Mononuclear cell (primary cell): ENCODE results near the gene GPRC5D. TPM values are rescaled to one million over a fixed set of nuclear protein-coding genes. Genes with fewer than 3 reads are reported as not detected.

Source experiments
- H3K27me3 ChIP-seq: 2 replicates; pipeline ENCODE4 v1.6.0; 2011; ENCODE audit warnings: low read length, control low read depth; ENCODE audit not compliant: insufficient read depth
- H3K4me1 ChIP-seq: 2 replicates; pipeline ENCODE4 v1.5.1; 2011; ENCODE audit warnings: mild to moderate bottlenecking, low read length, control low read depth; ENCODE audit not compliant: insufficient read depth
- H3K4me3 ChIP-seq: 2 replicates; pipeline ENCODE4 v1.5.1; 2011; ENCODE audit warnings: mild to moderate bottlenecking, low read length, moderate library complexity
- H3K9me3 ChIP-seq: 2 replicates; pipeline ENCODE4 v1.5.1; 2011; ENCODE audit warnings: low read depth, mild to moderate bottlenecking, control low read depth, low read length
- total RNA-seq: library from RNA; depleted of rRNA; stranded (reverse); fragments of >200 nt; gene quantifications from one replicate; pipeline ENCODE4 v1.2.3, GENCODE V29; 2012

Gene GPRC5D
- total RNA-seq, 1 donor = 0.31 TPM

DNA sequence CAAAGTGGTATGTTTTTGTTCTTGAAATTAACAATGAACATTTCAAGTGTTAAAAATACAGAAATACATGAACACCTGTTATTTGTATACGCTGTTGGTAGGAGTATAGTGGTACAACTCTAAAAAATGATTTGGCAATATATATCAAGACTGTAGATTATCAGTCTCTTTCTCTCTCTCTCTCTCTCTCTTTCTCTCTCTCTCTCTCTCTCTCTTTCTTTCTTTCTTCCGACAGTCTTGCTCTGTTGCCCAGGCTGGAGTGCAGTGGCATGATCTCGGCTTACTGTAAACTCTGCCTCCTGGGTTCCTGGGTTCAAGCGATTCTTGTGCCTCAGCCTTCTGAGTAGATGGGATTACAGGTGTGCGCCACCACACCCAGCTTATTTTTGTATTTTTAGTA is 35.5 kb upstream of the GPRC5D start:
- H3K9me3 ChIP-seq = no peaks in the 10 kb centered on the region
- no peak overlapping the region for H3K4me3 ChIP-seq
- H3K27me3 ChIP-seq = no peaks in the 10 kb centered on the region
- H3K4me1 ChIP-seq = peaks cover 9% of the 10 kb centered on the region

DNA sequence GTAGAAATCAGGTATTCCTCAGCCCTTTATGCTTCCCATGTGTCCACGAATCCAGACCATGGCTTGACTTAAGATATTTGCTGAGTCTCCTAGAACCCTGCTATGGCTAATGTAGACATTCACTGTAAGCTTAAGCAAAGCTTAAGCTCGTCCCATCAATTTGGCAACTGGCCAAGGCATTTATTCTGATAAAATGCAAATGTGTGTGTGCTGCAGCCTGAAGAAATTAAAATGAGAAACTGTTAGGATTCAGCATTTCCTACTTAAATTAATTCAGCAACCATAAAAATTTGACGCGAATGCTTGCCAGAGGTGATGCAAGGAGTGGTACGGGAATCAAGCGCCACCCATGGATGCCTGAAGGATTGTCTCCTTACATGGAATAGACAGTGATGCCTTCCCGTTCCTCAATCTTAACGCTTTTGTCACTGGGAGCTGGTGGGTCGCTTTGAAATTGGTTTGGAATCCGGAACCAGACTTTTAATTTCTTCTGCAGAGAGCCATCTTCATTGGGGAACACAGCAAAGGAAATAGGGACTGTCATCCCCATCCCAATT is 34.9 kb upstream of the GPRC5D start:
- Histone ChIP-seq H3K27me3 (no peaks in the 10 kb centered on the region), H3K4me3 (no peak overlapping the region), H3K4me1 (peaks cover 4% of the 10 kb centered on the region), H3K9me3 (no peaks in the 10 kb centered on the region)

DNA sequence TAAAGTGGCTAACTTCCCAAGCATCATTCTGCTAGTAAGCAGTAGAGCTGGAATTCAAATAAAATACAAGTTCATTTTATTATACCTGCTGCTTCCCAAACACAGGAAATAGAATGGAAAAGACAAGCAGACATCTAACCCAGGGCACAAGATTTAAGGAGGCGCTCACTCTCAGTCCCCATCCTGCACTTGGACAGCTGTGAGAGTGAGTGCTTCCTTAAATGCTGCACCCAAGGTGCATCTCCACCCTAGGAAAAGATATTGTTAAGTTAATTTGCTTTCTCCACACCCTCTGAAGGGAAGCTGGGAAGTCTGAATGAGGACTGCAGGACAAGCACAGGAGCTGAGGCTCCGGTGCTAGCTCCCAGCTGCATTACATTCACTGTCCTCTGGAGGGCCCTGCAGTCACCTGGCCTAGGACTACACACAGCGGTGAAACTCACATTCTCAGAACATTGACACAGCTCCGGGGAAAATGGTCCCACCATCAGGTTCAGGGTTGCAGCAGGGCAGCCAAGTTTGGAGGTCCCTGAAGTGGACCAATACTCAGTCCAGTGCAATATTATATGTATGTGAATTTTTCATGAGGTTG is 33.9 kb upstream of the GPRC5D start:
- Histone ChIP-seq H3K9me3 (no peaks in the 10 kb centered on the region), H3K4me1 (no peaks in the 10 kb centered on the region), H3K4me3 (no peak overlapping the region), H3K27me3 (no peaks in the 10 kb centered on the region)

DNA sequence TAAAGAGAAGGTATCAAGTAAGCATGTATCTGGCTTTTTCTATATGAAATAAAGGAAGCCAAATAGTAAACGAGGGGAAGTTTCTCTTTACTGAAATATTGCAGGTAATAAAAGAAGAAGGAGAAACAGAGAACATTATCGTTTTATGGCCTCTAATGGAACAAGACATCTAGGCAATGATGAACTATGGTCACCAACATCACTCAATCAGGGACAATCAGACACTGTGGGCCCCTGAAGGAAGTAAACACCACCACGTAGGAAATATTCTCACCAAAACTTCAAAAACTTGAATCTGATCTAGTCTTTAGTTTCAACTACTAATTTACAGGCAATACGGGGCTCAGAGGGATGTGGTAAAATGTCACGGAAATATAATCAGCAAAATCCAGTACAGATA is 32.2 kb upstream of the GPRC5D start:
- Histone ChIP-seq H3K4me1 (no peaks in the 10 kb centered on the region), H3K27me3 (no peaks in the 10 kb centered on the region), H3K4me3 (no peak overlapping the region), H3K9me3 (no peaks in the 10 kb centered on the region)

DNA sequence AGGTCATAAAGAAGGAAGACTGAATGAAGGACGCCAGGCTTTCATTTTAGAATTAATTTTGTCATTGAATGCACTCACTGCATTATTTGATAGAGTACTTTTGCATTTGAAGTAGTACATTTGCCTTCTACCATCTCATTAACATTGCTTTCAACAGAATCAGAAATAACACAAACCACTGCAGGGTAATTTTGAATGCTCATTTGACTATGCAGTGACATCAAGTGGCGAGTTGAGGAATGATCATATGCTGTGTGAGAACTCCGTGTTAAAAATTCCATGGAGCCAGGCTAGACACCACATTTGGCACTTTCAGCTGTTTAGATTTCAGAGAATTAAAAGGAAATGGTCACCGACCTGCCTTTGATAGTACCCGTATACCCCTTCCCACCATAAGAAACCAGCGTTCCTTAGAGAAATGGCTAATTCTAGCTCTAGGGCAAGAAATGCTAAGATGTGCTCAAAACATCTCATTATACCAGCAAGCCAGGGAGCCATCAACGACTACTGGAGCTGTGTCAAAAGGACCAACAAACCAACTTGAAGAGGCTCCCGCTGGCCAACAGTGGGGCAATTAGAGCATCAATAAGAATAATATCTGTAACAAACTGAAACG is 31.6 kb upstream of the GPRC5D start:
- H3K4me1 ChIP-seq = no peaks in the 10 kb centered on the region
- no peaks in the 10 kb centered on the region for H3K9me3 ChIP-seq
- H3K4me3 ChIP-seq = no peak overlapping the region
- H3K27me3 ChIP-seq = no peaks in the 10 kb centered on the region

DNA sequence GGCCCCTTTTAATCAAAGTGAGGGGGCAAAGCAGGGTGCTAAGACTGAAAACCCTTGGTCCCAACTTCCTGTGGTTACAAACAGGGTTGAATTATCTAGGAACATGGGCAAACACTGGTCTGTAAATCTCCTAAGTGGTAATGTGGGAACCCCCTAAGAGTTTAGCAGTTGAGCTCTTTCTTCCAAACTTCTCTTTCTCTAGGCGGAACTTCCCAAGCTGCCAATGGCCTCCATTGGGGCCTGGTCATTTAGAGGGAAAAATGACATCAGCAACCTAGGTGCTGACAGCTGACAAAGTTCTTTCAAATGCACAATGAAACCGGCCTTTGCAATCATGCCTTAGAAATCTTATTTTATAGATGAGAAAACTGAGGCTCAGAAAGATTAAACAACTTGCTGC is 30.4 kb upstream of the GPRC5D start:
- Histone ChIP-seq H3K4me3 (no peak overlapping the region), H3K4me1 (no peaks in the 10 kb centered on the region), H3K9me3 (no peaks in the 10 kb centered on the region), H3K27me3 (no peaks in the 10 kb centered on the region)

DNA sequence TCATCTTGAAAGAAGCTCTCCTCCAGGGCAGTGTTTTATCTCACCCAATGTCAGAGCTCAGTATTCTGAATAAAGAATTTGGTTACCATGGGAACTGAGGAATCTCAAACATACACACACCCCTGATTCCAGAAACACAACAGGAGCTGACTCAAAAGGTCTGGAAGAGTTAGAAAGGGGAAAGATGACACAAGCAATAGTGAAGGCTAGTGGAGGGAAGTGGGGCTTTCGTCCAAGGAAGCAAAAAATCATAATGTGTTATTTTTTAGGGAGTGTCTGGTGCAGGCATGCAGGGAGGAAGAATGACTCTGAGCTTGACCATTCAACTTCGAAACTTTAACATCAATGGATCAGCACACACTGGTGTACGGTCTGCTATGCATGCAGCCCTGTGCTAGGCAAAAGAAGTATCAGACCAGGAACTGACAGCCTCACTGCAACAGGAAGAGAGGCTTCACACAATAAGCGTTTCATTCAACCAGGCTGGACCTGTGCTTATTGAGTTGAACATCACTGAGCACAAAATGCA is 27.8 kb upstream of the GPRC5D start:
- Histone ChIP-seq H3K4me1 (no peaks in the 10 kb centered on the region), H3K4me3 (no peak overlapping the region), H3K27me3 (no peaks in the 10 kb centered on the region), H3K9me3 (no peaks in the 10 kb centered on the region)

DNA sequence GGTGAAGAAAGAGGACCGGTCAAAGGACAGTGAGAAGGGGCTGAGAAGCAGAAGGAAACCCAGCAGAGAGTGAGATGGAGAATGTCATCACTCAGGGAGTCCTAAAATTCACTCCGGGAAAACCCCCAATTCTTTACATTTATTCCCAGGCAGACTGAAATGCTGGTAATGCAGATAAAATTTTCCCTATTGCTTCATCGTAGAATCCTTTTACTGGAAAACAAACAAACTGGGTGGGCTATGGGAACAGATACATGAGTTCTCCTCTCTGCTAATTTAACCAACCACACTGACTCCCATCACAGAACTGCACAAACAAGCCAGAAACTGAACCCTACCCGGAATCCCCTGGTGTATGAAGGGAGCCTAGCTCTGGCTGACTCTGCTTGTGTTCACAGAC is 27.2 kb upstream of the GPRC5D start:
- Histone ChIP-seq H3K4me1 (no peaks in the 10 kb centered on the region), H3K27me3 (no peaks in the 10 kb centered on the region), H3K9me3 (no peaks in the 10 kb centered on the region)

DNA sequence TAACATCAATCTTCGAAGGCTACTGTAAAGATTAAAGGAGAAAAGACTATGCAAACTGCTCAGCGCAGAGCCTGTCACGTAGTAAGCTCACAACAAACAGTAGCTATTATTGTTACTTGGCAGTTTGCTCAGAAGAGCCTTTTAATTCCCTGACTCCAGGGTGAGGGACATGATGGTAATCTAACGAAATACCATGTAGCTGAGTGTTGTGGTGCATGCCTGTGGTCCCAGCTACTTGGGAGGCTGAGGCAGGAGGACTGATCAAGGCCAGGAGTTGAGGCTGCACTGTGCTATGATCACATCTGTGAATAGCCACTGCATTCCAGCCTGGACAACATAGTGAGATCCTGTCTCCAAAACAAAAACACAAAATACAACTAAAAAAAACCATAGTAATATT is 25.3 kb upstream of the GPRC5D start:
- H3K4me3 ChIP-seq = no peak overlapping the region
- H3K27me3 ChIP-seq = no peaks in the 10 kb centered on the region
- H3K4me1 ChIP-seq = no peaks in the 10 kb centered on the region
- no peaks in the 10 kb centered on the region for H3K9me3 ChIP-seq

More for the DNA sequence above, 27.2 kb upstream of the GPRC5D start:
- H3K4me3 ChIP-seq = no peak overlapping the region

DNA sequence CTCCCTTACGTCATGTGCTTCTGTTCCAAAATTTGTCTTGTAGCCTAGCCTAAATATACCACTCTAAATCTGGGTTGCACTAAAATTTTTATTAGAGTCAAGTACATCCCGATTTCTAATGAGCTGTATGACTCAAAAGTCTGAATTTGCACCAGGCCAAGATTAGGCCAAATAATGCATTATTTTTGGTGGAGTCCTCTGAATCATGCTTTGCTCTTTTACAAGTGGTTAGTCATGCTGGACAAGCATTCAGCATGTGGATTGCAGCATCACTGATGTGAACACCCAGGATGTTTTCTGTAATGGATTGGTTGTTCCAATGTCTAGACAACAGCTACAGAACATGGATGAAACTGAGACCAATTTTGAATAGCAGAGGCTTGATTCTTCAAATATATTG is 24.4 kb upstream of the GPRC5D start:
- Histone ChIP-seq H3K27me3 (no peaks in the 10 kb centered on the region), H3K4me1 (no peaks in the 10 kb centered on the region), H3K9me3 (no peaks in the 10 kb centered on the region), H3K4me3 (no peak overlapping the region)

DNA sequence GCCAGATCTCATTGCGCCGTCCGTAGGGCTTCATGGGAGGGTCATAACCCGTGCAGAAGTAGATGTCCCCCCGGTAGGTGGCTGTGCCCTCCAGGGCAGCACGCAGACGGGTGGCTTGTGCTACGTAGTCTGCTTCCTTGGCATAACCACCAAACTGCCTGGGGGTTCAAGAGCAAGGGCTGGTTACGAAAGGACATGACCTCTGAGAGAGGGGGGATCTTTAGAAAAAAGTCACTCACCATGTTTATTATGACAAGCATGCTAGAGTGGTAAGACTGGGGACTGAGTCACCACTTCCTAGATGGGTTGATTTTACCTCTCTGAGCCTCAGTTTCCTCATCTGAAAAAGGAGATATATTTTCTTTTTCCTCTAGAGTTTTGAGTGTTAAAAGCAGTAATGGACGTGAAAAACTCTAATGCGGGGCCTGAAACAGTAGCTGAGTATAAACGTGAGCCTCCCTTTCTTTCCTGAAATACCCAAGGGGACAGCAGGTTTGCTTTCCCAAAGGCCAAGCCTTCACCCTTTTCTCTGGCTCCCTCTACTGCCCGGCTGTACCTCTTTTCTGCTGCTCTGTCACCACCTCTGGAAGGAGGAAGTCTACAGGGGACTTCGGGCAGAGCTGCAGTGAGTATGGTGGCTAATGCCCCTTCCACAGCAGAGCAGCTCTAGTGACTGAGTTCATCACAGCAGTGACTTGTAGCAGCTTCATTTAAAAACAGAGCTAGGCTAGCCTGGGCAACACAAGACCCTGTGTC is 23.5 kb upstream of the GPRC5D start:
- H3K27me3 ChIP-seq = no peaks in the 10 kb centered on the region
- H3K4me1 ChIP-seq = no peaks in the 10 kb centered on the region
- no peak overlapping the region for H3K4me3 ChIP-seq
- H3K9me3 ChIP-seq = no peaks in the 10 kb centered on the region

DNA sequence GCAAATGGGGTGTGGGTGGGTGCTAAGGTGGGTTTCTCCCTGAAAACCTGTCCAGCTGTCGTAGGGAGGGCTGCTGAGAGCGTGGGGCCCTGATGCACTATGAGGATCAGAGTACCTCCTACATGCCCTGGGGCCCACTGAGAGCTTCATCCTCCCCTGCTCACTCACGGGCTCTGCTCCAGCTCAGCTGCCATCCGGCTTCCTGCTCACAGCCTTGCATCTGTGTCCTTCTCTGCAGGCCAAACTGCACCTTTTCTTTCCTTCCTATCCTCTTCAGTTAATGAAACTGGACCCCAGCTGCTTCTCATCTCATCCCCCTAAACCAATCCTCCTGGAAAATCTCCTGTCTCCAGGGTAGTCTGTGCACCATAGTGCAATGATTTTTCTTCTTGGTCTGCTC is 22.2 kb upstream of the GPRC5D start:
- no peaks in the 10 kb centered on the region for H3K4me1 ChIP-seq
- H3K4me3 ChIP-seq = no peak overlapping the region
- no peaks in the 10 kb centered on the region for H3K27me3 ChIP-seq
- no peaks in the 10 kb centered on the region for H3K9me3 ChIP-seq

DNA sequence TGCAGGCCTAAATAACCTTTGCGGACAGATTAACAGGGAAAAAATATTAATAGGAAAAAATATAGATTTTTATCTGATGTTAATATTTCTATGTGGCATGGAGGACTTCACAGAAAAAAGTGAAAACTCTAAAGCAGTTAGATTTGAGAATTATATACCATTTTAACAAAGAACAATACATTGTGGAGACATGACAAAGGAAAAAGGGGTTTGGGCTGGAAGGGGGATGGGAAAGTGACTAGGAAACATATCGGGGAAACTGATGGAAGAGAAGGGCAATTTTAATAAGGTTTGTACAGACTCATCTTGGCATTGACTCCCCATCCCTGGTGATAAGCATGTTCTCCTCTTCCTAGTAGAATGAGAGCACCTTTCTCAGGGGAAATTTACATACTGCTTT is 21.0 kb upstream of the GPRC5D start:
- H3K4me3 ChIP-seq = no peak overlapping the region
- H3K9me3 ChIP-seq = no peaks in the 10 kb centered on the region
- no peaks in the 10 kb centered on the region for H3K4me1 ChIP-seq
- H3K27me3 ChIP-seq = no peaks in the 10 kb centered on the region

DNA sequence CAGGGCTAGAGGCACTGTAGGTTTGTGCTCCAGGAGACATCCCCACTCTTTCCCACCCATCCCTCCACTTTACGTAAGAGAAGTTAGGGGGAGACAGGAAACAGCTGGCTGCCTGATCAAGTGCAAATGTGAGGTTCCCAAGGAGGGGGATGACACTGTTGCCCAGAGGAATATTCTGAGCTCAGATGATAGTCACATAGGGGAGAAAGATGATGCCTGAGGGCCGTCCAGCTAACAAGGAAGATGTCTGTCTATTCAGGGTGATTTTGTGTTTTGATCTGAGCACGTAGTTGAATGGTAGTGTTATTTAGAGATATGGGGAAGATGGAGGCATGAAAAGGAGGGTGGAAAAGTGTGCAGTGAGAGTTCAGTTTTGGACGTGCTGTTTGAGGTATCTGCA is 13.9 kb upstream of the GPRC5D start:
- Histone ChIP-seq H3K4me1 (peaks cover 7% of the 10 kb centered on the region), H3K27me3 (no peaks in the 10 kb centered on the region), H3K4me3 (no peak overlapping the region), H3K9me3 (no peaks in the 10 kb centered on the region)

DNA sequence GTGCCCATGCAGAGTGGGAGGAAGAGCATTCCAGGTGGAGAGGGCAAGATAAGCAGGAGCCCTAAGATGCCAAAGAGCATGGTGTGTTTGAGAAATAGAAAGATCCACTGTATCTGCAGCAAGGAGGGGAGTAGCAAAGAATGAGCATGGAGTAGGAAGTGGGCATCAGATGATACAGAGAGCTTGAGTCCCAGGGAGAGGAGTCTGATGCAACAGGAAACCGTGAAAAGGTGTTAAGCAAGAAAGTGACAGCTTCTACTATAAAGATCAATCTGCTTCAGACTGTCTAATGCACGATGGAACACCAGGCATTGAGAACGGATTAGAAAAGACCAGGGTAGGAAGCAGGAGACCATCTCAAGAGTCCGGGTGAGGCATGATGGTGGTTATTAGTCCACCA is 12.3 kb upstream of the GPRC5D start:
- Histone ChIP-seq H3K4me1 (peaks cover 7% of the 10 kb centered on the region), H3K4me3 (no peak overlapping the region), H3K27me3 (no peaks in the 10 kb centered on the region), H3K9me3 (no peaks in the 10 kb centered on the region)
